Keratinocyte (primary cell): ENCODE data around the gene PAN2. TPM values are rescaled to one million over a fixed set of nuclear protein-coding genes. Genes with fewer than 3 reads are reported as not detected.

Experiments used
- DNase-seq: peaks from one replicate; pipeline ENCODE4 v3.0.0-alpha.2; 2011; ENCODE audit warnings: low read depth, missing footprints, low spot score
- FAIRE-seq: peaks from 2 replicates; lab custom pipeline; 2011; peaks lifted over from hg19 to GRCh38; lab: Jason Lieb, UNC
- H2AFZ ChIP-seq: 2 replicates; pipeline ENCODE4 v1.6.0; 2012; ENCODE audit warnings: low read length, control low read depth, inconsistent platforms; ENCODE audit not compliant: control insufficient read depth
- H3K27ac ChIP-seq: 2 replicates; pipeline ENCODE4 v1.5.1; 2011; ENCODE audit warnings: low read length; ENCODE audit not compliant: control insufficient read depth, insufficient read depth
- H3K27me3 ChIP-seq: 3 replicates; pipeline ENCODE4 v1.6.0; 2011; ENCODE audit warnings: low read length; ENCODE audit not compliant: control insufficient read depth, insufficient read depth; ENCODE audit errors: extremely low read depth
- H3K36me3 ChIP-seq, 2 experiments: 2 replicates in 1 of 2; 3 replicates in 1 of 2; pipeline ENCODE4 v1.5.1; 2011; ENCODE audit warnings: low read length in 2 of 2, mild to moderate bottlenecking in 1 of 2; ENCODE audit not compliant: control insufficient read depth in 2 of 2, insufficient read depth in 2 of 2; ENCODE audit errors: extremely low read depth in 1 of 2
- H3K4me1 ChIP-seq: 3 replicates; pipeline ENCODE4 v1.5.1; 2011; ENCODE audit warnings: low read length; ENCODE audit not compliant: control insufficient read depth, insufficient read depth; ENCODE audit errors: extremely low read depth
- H3K4me2 ChIP-seq: 3 replicates; pipeline ENCODE4 v1.6.0; 2011; ENCODE audit warnings: low read depth, low read length; ENCODE audit not compliant: control insufficient read depth, insufficient read depth; ENCODE audit errors: extremely low read depth
- H3K4me3 ChIP-seq, 3 experiments: fragments of 200-600 bp in 1 of 3; sonication (generic) in 1 of 3; 2 replicates in 2 of 3; 3 replicates in 1 of 3; pipeline ENCODE4 v1.5.1; 2011 to 2016; ENCODE audit warnings: low read length in 3 of 3, mild to moderate bottlenecking in 3 of 3, control low read depth in 2 of 3, inconsistent platforms in 1 of 3, low read depth in 1 of 3, mixed read lengths in 1 of 3, mixed run types in 1 of 3, moderate library complexity in 1 of 3; ENCODE audit not compliant: control insufficient read depth in 2 of 3, insufficient read depth in 2 of 3; ENCODE audit errors: extremely low read depth in 1 of 3
- H3K79me2 ChIP-seq: 2 replicates; pipeline ENCODE4 v1.6.0; 2012; ENCODE audit warnings: low read length; ENCODE audit not compliant: control insufficient read depth, insufficient read depth
- H3K9ac ChIP-seq: 3 replicates; pipeline ENCODE4 v1.6.0; 2011; ENCODE audit warnings: low read length; ENCODE audit not compliant: control insufficient read depth, insufficient read depth; ENCODE audit errors: extremely low read depth
- H3K9me1 ChIP-seq: 3 replicates; pipeline ENCODE4 v1.6.0; 2011; ENCODE audit warnings: low read length; ENCODE audit not compliant: control insufficient read depth, insufficient read depth; ENCODE audit errors: extremely low read depth
- H3K9me3 ChIP-seq: 2 replicates; pipeline ENCODE4 v1.5.1; 2012; ENCODE audit warnings: low read depth, low read length; ENCODE audit not compliant: control insufficient read depth
- H4K20me1 ChIP-seq: 3 replicates; pipeline ENCODE4 v1.6.0; 2011; ENCODE audit warnings: low read length; ENCODE audit not compliant: control insufficient read depth, insufficient read depth; ENCODE audit errors: extremely low read depth
- CTCF ChIP-seq, 3 experiments: IDR thresholded peaks in 1 of 3; conservative IDR thresholded peaks in 1 of 3; optimal IDR thresholded peaks in 1 of 3; 2 replicates in 2 of 3; 3 replicates in 1 of 3; pipeline versions ENCODE3 to v1.5.1; 2011; ENCODE audit warnings: low read length in 3 of 3, mild to moderate bottlenecking in 3 of 3, moderate library complexity in 2 of 3, control low read depth in 1 of 3, inconsistent platforms in 1 of 3; ENCODE audit not compliant: insufficient read depth in 2 of 3; ENCODE audit errors: extremely low read depth in 1 of 3
- EZH2 ChIP-seq: IDR thresholded peaks from one replicate; pipeline ENCODE4 v1.6.1; 2012; ENCODE audit warnings: inconsistent platforms, mild to moderate bottlenecking, low read length, moderate library complexity
- dilution Hi-C: fragments of 300-500 bp; cut with MboI; formaldehyde crosslinking; loops from one replicate; pipeline ENCODE4 v1.7.0; 2020; ENCODE audit warnings: low sequenced_read_pairs; ENCODE audit not compliant: extremely low pct_ligation_motif_present
- polyA plus RNA-seq, 5 experiments: library from polyadenylated mRNA; depleted of rRNA in 3 of 5; stranded (reverse) in 3 of 5; stranded (forward) in 1 of 5; unstranded in 1 of 5; fragments of >200 nt; gene quantifications; 1 replicate in 1 of 5; 2 replicates in 3 of 5; 3 replicates in 1 of 5; pipeline versions ENCODE4 v1.2.1 to v1.2.3, GENCODE V29; 2011 to 2012; ENCODE audit warnings: missing spikeins in 2 of 5, low read depth in 1 of 5, low replicate concordance in 1 of 5

PAN2 gene
- polyA plus RNA-seq, 1 donor (not counting 4 experiments of a cell fraction or from before 2014, with no cell fraction given): 26.3 TPM

- dilution Hi-C loops: no loop called here
- DNase-seq (no peak), FAIRE-seq (no peak)
These were observed 39.7 kb upstream of the PAN2 start for GRCh38 chr12:56373515-56373914.

GRCh38 chr12:56366948-56367347 lies 33.1 kb upstream of the PAN2 start:
- Histone ChIP-seq H3K36me3 (no peaks in the 10 kb centered on the region), H3K4me1 (no peaks in the 10 kb centered on the region), H2AFZ (no peak overlapping the region), H3K4me2 (no peak overlapping the region), H3K9ac (no peak overlapping the region), H3K4me3 (no peak overlapping the region), H3K27ac (no peak overlapping the region), H3K9me1 (no peaks in the 10 kb centered on the region), H4K20me1 (no peaks in the 10 kb centered on the region), H3K27me3 (no peaks in the 10 kb centered on the region), H3K79me2 (no peaks in the 10 kb centered on the region), H3K9me3 (no peaks in the 10 kb centered on the region)
- FAIRE-seq: no peak
- TF ChIP-seq EZH2 (no peak), CTCF (optimal IDR thresholded peaks at IDR 0.05 in 1 of 3, IDR thresholded peaks at IDR 0.05 in 1 of 3, conservative IDR thresholded peaks at IDR 0.05 in 1 of 3; ENCODE audit: extremely low read depth in 1 of 3, insufficient read depth in 2 of 3, low read length in 3 of 3) (no peak)
- dilution Hi-C loops: no loop called here
- DNase-seq: no peak

More at GRCh38 chr12:56373515-56373914, 39.7 kb upstream of the PAN2 start:
- Histone ChIP-seq H3K27ac (no peak overlapping the region), H3K4me1 (no peaks in the 10 kb centered on the region), H3K9me1 (no peaks in the 10 kb centered on the region), H2AFZ (no peak overlapping the region), H3K36me3 (no peaks in the 10 kb centered on the region), H4K20me1 (no peaks in the 10 kb centered on the region), H3K79me2 (no peaks in the 10 kb centered on the region), H3K9ac (no peak overlapping the region), H3K27me3 (no peaks in the 10 kb centered on the region), H3K4me2 (no peak overlapping the region), H3K9me3 (no peaks in the 10 kb centered on the region), H3K4me3 (no peak overlapping the region)
- TF ChIP-seq CTCF (optimal IDR thresholded peaks at IDR 0.05 in 1 of 3, IDR thresholded peaks at IDR 0.05 in 1 of 3, conservative IDR thresholded peaks at IDR 0.05 in 1 of 3; ENCODE audit: extremely low read depth in 1 of 3, insufficient read depth in 2 of 3, low read length in 3 of 3) (no peak), EZH2 (no peak)
